ENCODE results near the gene UBXN6.

The UBXN6 gene

DNA sequence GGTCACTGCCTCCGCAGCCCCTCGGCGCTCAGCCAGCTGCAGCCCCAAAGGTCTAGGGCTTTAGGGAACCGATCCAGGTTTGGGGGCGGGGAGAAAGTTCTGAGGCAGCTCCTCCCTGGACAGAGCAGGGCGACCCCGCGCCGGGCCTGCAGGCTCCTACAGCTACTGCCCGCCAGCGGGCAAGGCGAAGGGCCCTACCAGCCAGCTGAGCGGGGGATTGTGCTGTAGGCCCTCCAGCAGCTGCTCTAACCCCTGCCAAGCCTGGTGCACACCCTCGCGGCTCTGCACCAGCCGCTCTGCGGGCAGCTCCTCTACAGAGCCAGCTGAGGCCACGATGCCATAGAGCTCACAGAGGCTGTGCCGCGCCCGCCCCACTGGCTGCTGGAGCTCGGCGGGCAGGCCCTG lies 46.7 kb upstream of the UBXN6 start:
- CTCF ChIA-PET = interaction anchor here (0.6 kb wide), 1 partner anchor 21 kb away, joined by 4 read pairs; no protein-coding TSS in a partner anchor
- POLR2A ChIA-PET = no interaction called here
- H3K4me3 ChIP-seq (ENCODE audit: low read depth, low read length) = no peak overlapping the region
- no peak for DNase-seq (ENCODE audit: low read depth, low spot score)
- TF ChIP-seq, protein P1, sequence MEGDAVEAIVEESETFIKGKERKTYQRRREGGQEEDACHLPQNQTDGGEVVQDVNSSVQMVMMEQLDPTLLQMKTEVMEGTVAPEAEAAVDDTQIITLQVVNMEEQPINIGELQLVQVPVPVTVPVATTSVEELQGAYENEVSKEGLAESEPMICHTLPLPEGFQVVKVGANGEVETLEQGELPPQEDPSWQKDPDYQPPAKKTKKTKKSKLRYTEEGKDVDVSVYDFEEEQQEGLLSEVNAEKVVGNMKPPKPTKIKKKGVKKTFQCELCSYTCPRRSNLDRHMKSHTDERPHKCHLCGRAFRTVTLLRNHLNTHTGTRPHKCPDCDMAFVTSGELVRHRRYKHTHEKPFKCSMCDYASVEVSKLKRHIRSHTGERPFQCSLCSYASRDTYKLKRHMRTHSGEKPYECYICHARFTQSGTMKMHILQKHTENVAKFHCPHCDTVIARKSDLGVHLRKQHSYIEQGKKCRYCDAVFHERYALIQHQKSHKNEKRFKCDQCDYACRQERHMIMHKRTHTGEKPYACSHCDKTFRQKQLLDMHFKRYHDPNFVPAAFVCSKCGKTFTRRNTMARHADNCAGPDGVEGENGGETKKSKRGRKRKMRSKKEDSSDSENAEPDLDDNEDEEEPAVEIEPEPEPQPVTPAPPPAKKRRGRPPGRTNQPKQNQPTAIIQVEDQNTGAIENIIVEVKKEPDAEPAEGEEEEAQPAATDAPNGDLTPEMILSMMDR (IDR thresholded peaks at IDR 0.05; ENCODE audit: insufficient read depth, low read length, missing control alignments) = no peak

DNA sequence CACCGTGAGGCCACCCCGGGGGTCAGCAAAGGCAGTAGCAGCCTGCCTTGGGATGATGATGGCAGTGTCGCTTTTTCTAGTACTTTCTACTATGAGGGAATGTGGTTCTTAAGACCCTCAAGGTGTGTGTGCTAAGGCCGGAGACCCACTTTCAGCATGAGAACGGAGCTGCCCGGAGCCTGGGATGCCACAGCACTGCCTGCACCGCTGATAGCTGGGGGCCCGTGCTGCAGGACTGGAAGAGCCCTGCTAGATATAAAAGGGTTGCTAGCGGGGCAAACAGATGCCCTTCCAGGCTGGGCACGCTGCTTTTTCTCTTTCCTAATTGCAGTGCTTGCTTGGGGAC lies 46.2 kb upstream of the UBXN6 start:
- no peak for DNase-seq (ENCODE audit: low read depth, low spot score)
- TF ChIP-seq, protein P1 (IDR thresholded peaks at IDR 0.05; ENCODE audit: insufficient read depth, low read length, missing control alignments) = no peak
- no peak overlapping the region for H3K4me3 ChIP-seq (ENCODE audit: low read depth, low read length)
- ChIA-PET CTCF (interaction anchor here (0.6 kb wide), 1 partner anchor 21 kb away, joined by 4 read pairs; no protein-coding TSS in a partner anchor), POLR2A (no interaction called here)

DNA sequence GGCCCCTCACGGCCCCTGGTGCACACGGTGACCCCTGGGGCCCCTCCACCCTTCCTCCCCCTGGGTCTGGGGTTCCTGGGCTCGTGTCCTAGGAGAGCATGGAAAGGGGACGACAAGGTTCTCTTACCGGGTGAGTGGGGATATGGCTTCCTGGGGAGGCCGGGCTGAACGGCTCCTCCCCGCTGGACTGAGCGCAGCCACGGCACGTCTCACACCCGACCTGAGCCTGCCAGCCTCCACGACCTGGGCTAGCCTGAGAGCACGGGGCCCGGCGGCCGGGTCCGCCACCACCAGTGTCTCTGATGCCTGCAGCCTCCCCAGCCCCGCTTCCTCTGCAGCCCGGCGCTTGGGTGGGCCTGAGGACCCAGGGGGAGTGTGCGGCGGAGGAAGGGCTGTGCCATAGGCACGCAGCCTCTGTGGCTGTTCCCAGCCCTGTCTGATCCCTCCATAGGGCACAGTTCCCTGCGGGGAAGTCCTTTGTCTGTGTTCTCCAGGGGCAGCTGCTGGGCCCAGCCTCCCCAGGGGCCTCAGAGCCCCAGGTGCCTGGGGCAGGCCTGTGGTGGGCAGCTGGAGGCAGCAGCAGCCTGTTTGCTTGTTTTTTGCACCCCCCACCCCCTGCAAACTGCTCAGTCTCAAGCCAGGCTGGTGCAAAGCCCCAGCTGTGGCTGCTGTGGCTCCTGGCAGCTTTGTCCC lies 45.7 kb upstream of the UBXN6 start:
- DNase-seq (ENCODE audit: low read depth, low spot score) = no peak
- POLR2A ChIA-PET = no interaction called here
- no peak overlapping the region for H3K4me3 ChIP-seq (ENCODE audit: low read depth, low read length)
- TF ChIP-seq, protein P1 (IDR thresholded peaks at IDR 0.05; ENCODE audit: insufficient read depth, low read length, missing control alignments) = no peak
- CTCF ChIA-PET = no interaction called here

DNA sequence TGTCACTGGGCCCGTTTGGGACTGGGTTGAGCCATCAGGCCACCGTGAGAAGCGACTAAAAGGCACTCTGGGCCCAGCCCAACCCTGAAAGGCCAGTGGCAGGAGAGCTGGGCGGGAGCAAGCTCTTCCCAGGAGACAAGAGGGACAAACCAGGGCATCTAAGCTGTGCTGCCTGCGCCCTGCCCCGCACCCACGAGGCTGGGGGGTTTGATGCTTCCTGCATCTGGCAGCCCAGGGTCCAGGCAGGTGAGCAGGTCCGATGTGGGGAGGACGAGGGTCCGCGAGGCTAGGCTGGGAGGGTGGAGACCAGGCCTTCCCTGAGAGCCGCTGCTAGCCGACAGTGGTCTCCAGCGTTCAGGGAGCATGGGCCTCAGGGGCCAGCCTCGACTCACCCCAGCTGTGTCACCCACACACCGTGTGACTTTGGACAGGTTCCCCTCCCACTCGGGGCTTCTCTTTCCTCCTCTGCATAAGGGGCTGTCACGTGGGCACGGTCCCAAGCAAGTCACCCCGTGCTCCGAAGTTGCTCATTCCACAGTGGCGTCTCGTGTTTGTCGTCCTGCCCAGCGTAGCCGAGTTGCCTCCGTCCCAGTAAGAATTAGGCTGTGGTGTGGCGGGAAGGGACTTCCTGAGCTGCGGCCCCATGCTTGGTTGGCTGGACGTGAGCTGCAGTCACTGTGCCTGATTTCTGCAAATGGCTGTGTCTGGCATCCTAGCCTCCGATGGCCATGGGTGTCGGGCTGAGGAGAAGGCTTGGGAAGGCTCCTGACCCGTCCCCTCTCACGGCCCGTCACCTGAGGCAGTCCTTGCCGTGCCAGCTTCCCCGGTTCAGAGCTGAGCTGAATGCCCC lies 44.9 kb upstream of the UBXN6 start:
- POLR2A ChIA-PET = no interaction called here
- DNase-seq (ENCODE audit: low read depth, low spot score) = no peak
- TF ChIP-seq, protein P1 (IDR thresholded peaks at IDR 0.05; ENCODE audit: insufficient read depth, low read length, missing control alignments) = no peak
- CTCF ChIA-PET = no interaction called here
- no peak overlapping the region for H3K4me3 ChIP-seq (ENCODE audit: low read depth, low read length)

DNA sequence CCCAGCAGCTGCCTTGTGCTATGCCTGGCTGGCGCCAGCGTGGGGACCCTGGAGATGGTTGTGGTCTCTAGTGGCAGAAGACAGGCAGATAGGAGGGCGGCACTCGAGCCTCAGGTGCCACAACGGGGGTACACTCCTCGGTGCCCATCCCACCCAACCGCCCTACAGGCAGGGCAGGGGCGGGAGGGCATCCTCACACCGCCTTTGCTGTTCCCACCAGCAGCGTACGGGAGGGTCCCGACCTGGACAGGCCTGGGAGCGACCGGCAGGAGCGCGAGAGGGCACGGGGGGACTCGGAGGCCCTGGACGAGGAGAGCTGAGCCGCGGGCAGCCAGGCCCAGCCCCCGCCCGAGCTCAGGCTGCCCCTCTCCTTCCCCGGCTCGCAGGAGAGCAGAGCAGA lies 44.1 kb upstream of the UBXN6 start:
- ChIA-PET POLR2A (no interaction called here), CTCF (no interaction called here)
- TF ChIP-seq, protein P1 (IDR thresholded peaks at IDR 0.05; ENCODE audit: insufficient read depth, low read length, missing control alignments) = no peak
- no peak overlapping the region for H3K4me3 ChIP-seq (ENCODE audit: low read depth, low read length)
- no peak for DNase-seq (ENCODE audit: low read depth, low spot score)

DNA sequence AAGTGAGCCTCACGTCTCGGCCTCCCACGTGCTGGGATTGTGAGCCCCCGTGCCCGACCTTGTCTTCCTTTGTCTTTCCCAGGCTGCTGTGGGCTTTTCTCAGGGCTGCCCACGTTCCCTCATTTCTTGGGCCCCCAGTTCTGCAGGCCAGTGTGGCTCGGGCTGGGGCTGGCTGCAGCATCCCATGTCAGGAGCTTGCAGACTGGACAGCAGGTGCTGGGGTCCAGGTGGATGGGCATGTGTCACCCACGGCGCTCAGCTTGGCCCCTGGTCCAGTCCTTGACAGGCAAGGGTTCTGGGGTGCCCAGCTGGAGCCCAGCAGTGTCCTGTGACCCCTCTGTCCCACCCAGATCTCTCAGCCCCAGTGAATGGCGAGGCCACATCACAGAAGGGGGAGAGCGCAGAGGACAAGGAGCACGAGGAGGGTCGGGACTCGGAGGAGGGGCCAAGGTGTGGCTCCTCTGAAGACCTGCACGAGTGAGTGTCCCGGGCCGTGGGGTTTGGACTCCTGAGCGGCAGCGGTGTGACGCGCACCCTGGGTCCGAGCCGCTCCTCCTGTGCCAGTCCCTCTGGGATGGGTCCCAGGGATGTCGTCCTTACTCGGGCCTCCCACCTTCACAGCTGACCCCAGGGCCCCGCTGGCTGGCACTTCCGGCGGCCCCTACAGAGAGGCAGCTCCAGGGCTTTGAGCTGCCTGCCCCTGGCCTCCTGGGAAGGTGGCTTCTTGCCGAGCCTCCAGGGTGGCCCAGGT lies 43.4 kb upstream of the UBXN6 start:
- H3K4me3 ChIP-seq (ENCODE audit: low read depth, low read length) = no peak overlapping the region
- ChIA-PET CTCF (interaction anchor here (0.7 kb wide), 1 partner anchor 114 kb away, joined by 3 read pairs; no protein-coding TSS in a partner anchor), POLR2A (no interaction called here)
- TF ChIP-seq, protein P1 (IDR thresholded peaks at IDR 0.05; ENCODE audit: insufficient read depth, low read length, missing control alignments) = no peak
- no peak for DNase-seq (ENCODE audit: low read depth, low spot score)
